Fibroblast of pulmonary artery (primary cell): ENCODE data around the gene CYP4A11.
"Not testable (repeated sequence)": the region's sequence is repeated elsewhere in the genome, so short reads cannot be mapped to it uniquely, and the experiment has no call there.

Experiments
- DNase-seq: peaks from one replicate; pipeline ENCODE4 v3.0.0-alpha.2; 2010; ENCODE audit warnings: low read depth
- H3K4me3 ChIP-seq: replicated peaks from 2 replicates; pipeline ENCODE4 v1.5.1; 2011; ENCODE audit warnings: low read depth, mild to moderate bottlenecking, control low read depth, low read length, moderate library complexity
- TF ChIP-seq, protein P1 (sequence below): IDR thresholded peaks from 2 replicates; pipeline ENCODE4 v1.5.1; 2011; ENCODE audit warnings: mild to moderate bottlenecking, control low read depth, low read length, inconsistent platforms; ENCODE audit errors: missing control alignments

CYP4A11 gene

DNA sequence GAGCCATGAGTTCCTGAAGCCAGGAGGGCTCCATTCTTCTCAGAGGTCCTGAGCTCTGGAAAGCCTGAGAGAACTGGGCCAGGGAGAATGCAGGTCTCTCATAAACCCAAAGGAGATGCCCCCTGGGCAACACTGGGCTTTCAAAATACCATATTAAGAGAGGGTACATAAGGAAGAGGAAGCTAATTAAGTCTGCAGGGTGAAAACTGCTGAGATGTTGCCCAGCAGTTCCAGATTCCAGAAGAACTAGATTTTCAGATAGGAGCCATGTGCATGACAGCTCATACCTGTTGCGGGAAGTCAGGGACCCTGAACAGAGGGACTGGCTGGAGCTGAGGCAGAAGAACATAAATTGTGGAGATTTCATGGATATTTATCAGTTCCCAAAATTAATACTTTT is 40.9 kb downstream of the CYP4A11 start:
- TF ChIP-seq, protein P1, sequence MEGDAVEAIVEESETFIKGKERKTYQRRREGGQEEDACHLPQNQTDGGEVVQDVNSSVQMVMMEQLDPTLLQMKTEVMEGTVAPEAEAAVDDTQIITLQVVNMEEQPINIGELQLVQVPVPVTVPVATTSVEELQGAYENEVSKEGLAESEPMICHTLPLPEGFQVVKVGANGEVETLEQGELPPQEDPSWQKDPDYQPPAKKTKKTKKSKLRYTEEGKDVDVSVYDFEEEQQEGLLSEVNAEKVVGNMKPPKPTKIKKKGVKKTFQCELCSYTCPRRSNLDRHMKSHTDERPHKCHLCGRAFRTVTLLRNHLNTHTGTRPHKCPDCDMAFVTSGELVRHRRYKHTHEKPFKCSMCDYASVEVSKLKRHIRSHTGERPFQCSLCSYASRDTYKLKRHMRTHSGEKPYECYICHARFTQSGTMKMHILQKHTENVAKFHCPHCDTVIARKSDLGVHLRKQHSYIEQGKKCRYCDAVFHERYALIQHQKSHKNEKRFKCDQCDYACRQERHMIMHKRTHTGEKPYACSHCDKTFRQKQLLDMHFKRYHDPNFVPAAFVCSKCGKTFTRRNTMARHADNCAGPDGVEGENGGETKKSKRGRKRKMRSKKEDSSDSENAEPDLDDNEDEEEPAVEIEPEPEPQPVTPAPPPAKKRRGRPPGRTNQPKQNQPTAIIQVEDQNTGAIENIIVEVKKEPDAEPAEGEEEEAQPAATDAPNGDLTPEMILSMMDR: no peak
- no peak for DNase-seq
- H3K4me3 ChIP-seq: no peak overlapping the region

GRCh38 chr1:46881656-46882055 is 59.6 kb downstream of the CYP4A11 start:
- H3K4me3 ChIP-seq, DNase-seq: not testable (repeated sequence)
